SK-N-SH treated with all-trans-retinoic acid at 6 μM for 48 hours (cell line): Measurements from ENCODE around the gene NID1.

Experiments used
- BACH2 ChIP-seq: fragments of 250-450 bp; sonication (Bioruptor Pico); IDR thresholded peaks from 2 replicates; pipeline ENCODE4 v1.9.0; 2021; ENCODE audit warnings: mild to moderate bottlenecking, borderline replicate concordance
- CSDC2 ChIP-seq: fragments of 250-450 bp; sonication (Bioruptor Pico); IDR thresholded peaks from 2 replicates; pipeline ENCODE4 v1.5.0; 2020; ENCODE audit warnings: mild to moderate bottlenecking, moderate library complexity
- CSRNP3 ChIP-seq: fragments of 250-450 bp; sonication (Bioruptor Pico); IDR thresholded peaks from 2 replicates; pipeline ENCODE4 v1.5.1; 2021; ENCODE audit warnings: mild to moderate bottlenecking, moderate library complexity
- ISL1 ChIP-seq: fragments of 250-450 bp; sonication (Bioruptor Pico); IDR thresholded peaks from 2 replicates; pipeline ENCODE4 v2.1.2; 2022; ENCODE audit warnings: mild to moderate bottlenecking, moderate library complexity
- PATZ1 ChIP-seq: fragments of 250-450 bp; sonication (Bioruptor Pico); IDR thresholded peaks from 2 replicates; pipeline ENCODE4 v1.8.0; 2020; ENCODE audit warnings: mild to moderate bottlenecking, moderate library complexity, borderline replicate concordance
- PPARA ChIP-seq: fragments of 250-450 bp; sonication (Bioruptor Pico); IDR thresholded peaks from 2 replicates; pipeline ENCODE4 v1.5.0; 2020; ENCODE audit warnings: mild to moderate bottlenecking, borderline replicate concordance
- TCF4 ChIP-seq: fragments of 250-450 bp; sonication (Bioruptor Pico); IDR thresholded peaks from 2 replicates; pipeline ENCODE4 v1.8.0; 2021; ENCODE audit warnings: mild to moderate bottlenecking, moderate library complexity, borderline replicate concordance
- ZFP3 ChIP-seq: fragments of 250-450 bp; sonication (Bioruptor Pico); IDR thresholded peaks from 2 replicates; pipeline ENCODE4 v1.5.0; 2020; ENCODE audit warnings: mild to moderate bottlenecking, moderate library complexity
- ZFP30 ChIP-seq: fragments of 450-650 bp; formaldehyde crosslinking; IDR thresholded peaks from 2 replicates; pipeline ENCODE4 v1.5.0; 2022; ENCODE audit warnings: mild to moderate bottlenecking, moderate library complexity
- ZNF8 ChIP-seq: fragments of 450-650 bp; formaldehyde crosslinking; IDR thresholded peaks from 2 replicates; pipeline ENCODE4 v1.5.0; 2020; ENCODE audit warnings: mild to moderate bottlenecking, moderate library complexity

DNA sequence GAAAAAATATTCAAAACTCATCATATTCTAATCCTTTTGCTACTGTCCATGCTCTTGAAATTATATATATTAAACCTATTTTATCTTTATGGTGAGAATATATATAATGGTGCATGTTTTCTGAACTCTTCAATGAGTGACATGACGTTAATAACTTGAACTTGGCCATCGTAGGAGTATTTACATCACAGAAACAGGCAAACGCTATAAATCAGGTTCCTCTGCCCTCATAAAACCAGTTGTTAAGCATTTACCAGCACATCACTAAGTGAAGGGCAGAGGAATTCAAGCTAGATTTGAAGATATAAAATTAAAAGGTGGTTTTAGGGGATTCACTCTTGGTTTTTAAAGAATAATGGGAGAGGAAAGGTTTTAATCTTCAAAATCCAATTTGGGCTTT, 20.5 kb downstream of the NID1 start:
- TF ChIP-seq TCF4 (CRISPR knock-in tag) = no peak
- TF ChIP-seq ZFP3 = no peak
- no peak for TF ChIP-seq CSRNP3 (CRISPR knock-in tag)
- no peak for TF ChIP-seq ZFP30
- no peak for TF ChIP-seq ISL1 (CRISPR knock-in tag)
- no peak for TF ChIP-seq PPARA (CRISPR knock-in tag)
- TF ChIP-seq ZNF8 = no peak
- TF ChIP-seq PATZ1 = no peak
- TF ChIP-seq BACH2 (CRISPR knock-in tag) = no peak
- no peak for TF ChIP-seq CSDC2 (CRISPR knock-in tag)
